ENCODE measurements around the gene LRP1B.

LRP1B gene

GRCh38 chr2:141736466-141736865, 394.4 kb downstream of the LRP1B start:
- DNase-seq = no peak

- DNase-seq = no peak
Measured at GRCh38 chr2:141728886-141729285, 401.9 kb downstream of the LRP1B start.

DNA sequence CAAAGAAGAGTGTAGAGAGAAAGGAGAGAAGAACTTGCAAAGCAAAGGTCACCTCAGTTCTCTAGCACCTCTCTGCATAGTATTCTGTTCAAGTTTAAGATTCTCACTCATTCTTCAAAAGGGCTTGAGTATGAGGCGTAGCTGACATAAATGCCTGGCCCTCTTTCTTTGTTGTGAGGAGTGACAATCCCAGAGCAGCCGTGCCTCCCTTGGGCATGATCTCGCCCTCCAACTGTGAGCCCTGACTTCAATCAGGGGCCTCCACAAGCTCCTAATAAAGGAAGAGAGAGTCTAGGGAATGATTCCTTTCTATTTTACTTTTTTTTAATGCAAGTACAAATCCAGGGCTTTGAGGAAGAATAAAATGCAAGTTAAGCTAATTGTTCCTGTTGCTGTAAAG, 402.7 kb downstream of the LRP1B start:
- no peak for DNase-seq

GRCh38 chr2:141724426-141724825, 406.4 kb downstream of the LRP1B start:
- no peak for DNase-seq

DNA sequence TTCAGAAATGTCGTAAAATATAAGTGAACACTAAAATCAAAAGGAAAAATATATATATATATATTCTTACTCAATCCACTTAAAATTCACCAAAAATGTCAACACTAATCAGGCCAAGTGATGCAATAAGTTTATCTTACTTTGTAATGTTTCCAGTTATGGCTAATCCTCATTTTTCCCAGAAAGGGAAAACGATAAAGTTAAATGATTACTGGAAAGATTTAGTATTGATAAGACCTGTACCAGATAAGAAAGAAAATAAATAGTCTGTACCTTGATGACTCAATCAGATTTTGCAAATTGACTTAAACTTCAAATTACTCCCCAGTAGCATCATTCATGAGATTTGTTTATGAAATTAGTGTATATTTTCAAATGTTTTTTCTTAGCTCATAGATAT, 407.0 kb downstream of the LRP1B start:
- no peak for DNase-seq

DNA sequence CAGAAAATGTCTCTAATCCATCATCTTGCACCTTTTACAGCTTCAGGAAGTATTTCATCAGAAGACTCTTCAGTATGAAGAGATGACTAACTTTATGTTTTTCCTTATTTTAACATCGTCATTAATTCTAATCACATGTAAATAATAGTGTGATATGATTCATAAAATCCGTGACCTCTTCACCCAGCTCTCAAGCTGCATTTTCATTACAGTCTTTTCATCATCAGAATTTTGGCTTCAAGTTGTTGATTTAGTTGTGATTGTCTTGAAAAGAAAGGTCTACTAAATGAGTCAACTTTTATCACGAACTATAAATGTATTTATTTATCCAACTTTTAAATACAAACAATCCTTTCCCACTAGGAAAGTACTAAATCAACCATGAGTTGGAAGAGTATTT, 410.3 kb downstream of the LRP1B start:
- no peak for DNase-seq

DNA sequence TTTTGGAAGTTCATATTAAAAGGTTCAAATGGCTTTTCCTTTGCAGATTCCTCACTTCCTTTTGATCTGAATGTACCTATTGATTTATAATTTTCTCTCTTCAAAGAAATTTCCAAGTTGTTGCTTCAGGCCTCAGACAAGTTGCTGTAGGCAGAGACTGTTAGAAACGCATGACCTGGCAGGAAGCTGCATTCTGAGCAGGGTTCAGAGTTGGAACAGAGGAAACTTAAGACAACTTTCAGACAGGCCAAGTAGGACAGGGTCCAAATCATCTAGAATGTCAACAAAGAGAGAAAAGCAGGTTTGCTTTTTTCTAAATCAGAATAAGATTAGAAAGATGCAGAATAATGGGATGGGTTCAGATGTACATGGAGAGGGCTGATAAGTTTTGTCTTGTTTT, 416.3 kb downstream of the LRP1B start:
- no peak for DNase-seq

- DNase-seq = no peak
Measured at GRCh38 chr2:141711627-141712026, 419.2 kb downstream of the LRP1B start.

DNA sequence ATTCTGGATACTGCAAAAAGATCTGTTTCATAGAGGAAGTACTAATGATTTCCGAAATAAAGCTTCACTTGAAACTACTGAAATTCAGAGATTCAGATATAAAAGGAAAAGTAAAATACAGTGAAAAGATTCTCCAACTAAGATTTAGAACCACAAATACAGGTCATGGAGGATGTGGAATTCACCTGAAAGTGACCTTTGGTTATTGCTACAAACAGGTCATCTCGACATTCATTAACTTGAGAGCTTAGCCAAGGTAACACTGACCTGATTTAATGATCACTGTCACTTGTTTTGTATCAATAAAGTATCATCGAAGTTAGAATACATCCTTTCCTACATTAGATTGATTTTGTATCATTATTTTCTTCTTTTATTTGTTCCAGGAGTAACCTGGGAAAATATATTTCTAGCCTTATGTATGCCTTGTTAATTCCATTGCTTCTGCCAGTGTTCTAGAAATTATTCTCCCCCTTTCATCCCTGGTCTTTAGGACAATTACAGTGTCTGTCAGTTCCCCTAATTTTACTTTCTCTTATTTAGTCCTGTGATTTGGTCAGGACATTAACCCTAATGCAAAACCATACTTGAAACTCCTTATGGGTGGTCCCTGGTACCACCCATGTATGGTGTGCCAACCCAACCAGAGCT, 420.1 kb downstream of the LRP1B start:
- no peak for DNase-seq

- no peak for DNase-seq
Measured at GRCh38 chr2:141709756-141710155, 421.1 kb downstream of the LRP1B start.

- DNase-seq = no peak
Measured at GRCh38 chr2:141707486-141707885, 423.3 kb downstream of the LRP1B start.

DNA sequence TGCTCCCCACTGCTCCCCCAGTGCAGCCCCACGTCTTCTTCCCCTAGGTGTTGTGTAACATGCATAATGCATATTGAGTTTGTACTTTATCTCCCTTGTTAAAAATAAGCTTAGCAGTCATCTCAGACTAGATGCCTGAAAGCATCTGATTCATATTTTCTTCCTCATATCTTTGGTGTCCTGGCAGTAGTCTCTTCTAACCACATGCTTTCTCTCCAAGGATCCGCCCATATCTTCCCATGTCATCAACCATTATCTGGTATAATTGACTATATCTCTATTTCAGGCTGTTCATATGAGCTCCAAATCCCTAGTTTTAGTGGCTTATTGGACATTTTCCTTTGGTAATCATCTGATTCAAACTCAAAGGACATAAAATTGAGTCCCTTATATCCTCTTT, 426.3 kb downstream of the LRP1B start:
- DNase-seq = no peak

DNA sequence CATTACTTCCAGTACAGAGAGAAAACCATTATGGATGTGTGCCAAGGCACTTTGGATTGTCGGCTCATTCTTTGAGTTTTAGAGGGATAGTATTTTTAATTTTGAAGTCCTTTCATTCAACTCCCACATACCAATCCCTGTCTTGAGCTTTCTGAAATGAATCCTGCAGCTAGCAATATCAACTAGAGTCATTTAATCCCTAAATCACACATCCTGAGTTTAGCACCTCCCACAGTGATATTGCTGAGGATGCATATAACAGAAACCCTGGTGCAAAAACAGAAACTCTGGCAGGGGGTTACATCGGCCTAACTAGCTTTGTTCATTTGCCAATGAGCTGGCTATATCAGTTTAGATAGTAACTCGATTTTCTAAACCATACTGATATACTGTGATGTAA, 427.3 kb downstream of the LRP1B start:
- DNase-seq = no peak

GRCh38 chr2:141701618-141702017, 429.2 kb downstream of the LRP1B start:
- no peak for DNase-seq

DNA sequence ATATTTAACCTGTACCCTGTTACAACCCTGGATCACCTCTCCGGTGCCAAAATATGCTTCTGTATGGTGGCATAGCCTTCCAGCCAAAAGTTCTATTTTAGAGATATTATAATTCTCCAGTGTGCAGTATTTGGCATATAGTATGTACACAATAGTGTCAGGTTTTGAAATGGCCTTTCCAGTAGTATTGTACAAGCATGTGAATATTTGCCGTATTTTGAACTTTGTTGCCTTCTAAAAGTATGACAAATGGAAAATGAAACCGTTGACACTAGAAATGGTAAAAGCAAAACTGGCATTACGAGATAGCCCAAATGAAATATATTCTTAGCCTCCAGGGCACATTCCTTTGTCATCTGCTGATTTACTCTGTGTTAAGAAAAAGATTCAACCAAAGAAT, 431.2 kb downstream of the LRP1B start:
- no peak for DNase-seq

- DNase-seq = no peak
Measured at GRCh38 chr2:141698500-141698899, 432.3 kb downstream of the LRP1B start.

DNA sequence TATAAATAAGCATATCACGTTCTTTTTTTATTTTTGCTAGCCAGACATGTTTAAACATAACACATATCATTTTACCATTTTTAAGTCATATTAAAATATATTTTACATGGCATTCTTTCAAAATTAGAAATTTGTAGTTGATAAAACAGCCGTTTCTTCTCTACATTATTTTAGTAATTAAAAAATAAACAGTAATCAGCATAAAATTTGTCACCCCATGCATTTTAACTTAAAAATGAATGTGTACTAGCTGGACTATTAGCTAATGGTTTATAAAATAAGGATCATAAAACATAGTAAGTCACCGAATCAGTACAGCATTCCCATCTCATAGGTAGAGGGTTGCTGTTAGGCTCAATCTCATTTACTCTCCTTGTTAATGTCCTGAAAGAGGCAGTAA, 433.8 kb downstream of the LRP1B start:
- no peak for DNase-seq

DNA sequence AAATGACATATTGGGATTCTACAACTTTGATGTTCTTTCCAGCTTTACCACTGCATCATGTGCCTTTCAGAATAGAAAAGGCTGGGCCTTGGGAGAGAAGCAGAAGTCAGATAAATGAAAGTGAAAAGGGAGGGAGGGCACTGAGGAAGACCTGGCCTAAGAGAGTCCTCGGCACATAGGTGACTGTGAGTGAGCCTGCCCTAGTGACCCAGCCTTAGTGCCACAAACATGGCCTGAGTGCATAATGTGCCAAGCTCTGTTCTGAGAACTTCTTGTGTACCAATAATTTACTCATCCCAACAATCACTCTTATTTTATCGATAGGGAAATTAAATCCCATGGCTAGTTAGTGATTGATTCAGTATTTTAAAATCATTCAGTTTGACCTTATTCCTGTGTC, 436.6 kb downstream of the LRP1B start:
- DNase-seq = no peak

GRCh38 chr2:141692829-141693228, 438.0 kb downstream of the LRP1B start:
- DNase-seq = no peak

GRCh38 chr2:141676139-141676538, 454.7 kb downstream of the LRP1B start:
- no peak for DNase-seq

DNA sequence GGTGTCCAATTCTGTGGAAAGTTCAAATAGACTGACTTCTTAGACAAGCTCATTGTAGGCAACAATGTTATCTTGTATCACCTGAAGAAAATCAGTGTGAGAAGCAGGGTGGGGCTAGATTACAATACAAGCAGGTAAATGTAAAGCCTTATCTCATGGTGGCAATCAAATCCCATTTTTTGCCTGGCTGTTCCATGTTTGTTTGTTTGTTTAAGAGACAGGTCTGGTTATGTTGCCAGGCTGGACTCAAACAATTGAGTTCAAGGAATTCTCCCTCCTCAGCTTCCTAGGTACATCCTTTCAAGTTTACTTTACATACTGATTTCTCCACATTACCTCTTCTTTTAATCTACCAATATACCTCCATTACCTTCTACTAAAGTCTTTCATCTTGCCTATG, 464.6 kb downstream of the LRP1B start:
- no peak for DNase-seq

- DNase-seq = no peak
Measured at GRCh38 chr2:141660232-141660631, 470.6 kb downstream of the LRP1B start.

GRCh38 chr2:141654311-141654710, 476.5 kb downstream of the LRP1B start:
- no peak for DNase-seq

DNA sequence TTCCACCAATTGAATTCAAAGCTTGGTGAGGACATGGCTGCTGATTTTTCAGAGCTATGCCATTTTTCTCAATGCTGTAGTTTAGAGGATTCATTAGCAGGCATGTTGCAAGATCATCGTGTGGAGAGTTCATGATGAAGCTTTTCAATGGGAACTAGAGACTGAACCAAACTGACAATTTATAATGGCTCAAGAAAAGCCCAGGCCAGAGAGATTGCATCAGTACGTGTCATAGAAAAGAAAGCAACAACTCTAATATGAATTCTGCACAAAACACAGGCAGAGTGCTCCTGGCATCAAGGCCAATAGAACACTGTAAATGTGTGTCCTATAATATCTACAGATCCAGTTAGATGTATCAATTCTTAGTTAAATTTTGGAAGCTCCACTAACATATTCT, 477.6 kb downstream of the LRP1B start:
- DNase-seq = no peak

DNA sequence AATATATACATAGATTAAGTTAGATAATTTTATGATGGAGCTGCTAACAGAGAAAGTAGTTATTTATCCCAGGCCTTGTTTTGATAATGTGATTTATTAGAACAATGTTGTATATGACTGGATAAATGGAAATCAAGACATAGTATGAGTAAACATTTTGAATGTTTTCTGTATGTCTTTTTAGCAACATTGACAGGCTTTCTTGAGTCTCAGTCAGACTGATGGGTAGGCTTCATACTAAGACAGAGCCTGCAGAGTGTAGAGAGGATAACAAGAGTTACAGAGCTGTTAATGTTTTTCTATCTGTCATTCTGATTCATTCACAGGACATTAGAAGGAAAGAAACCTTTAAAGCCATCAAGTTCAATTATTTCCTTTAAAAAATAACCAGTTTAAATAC, 478.5 kb downstream of the LRP1B start:
- no peak for DNase-seq

- no peak for DNase-seq
Measured at GRCh38 chr2:141647353-141647752, 483.5 kb downstream of the LRP1B start.

Data from CD4-positive, alpha-beta T cell treated with Interleukin-17A for 4 hours (primary cell).